Urinary bladder (tissue), 4 donors: ENCODE measurements around the gene RHOH. TPM values are rescaled to one million over a fixed set of nuclear protein-coding genes. Genes with fewer than 3 reads are reported as not detected.

Experiments used
- DNase-seq: peaks from one replicate; pipeline ENCODE4 v3.0.0-alpha.2; 2015; ENCODE audit errors: extremely low spot score
- H3K27ac ChIP-seq: one replicate; pipeline ENCODE4 v1.5.1; 2013; ENCODE audit warnings: low read depth, mild to moderate bottlenecking, moderate library complexity
- H3K36me3 ChIP-seq: one replicate; pipeline ENCODE4 v1.6.1; 2013; ENCODE audit warnings: mild to moderate bottlenecking, moderate library complexity; ENCODE audit not compliant: insufficient read depth
- H3K4me1 ChIP-seq: one replicate; pipeline ENCODE4 v1.6.1; 2013; ENCODE audit warnings: mild to moderate bottlenecking, moderate library complexity; ENCODE audit not compliant: insufficient read depth
- H3K4me3 ChIP-seq: one replicate; pipeline ENCODE4 v1.5.1; 2013; ENCODE audit warnings: low read depth, low read length
- WGBS: extraction: QIAGEN DNeasy Blood & Tissue Kit; methylation state at CpG from one replicate; pipeline ENCODE4 v1.1.7; 2013; 5-methylcytosine and 5-hydroxymethylcytosine counted together
- polyA plus RNA-seq: library from polyadenylated mRNA; stranded (reverse); fragments of 200-250 nt; gene quantifications from one replicate; pipeline ENCODE4 v1.2.3, GENCODE V29; 2013
- total RNA-seq: library from RNA; depleted of rRNA; stranded (reverse); fragments of >200 nt; gene quantifications from one replicate; pipeline ENCODE4 v1.2.3, GENCODE V29; 2014
- donor health status: healthy with polysubstance abuse.
- donor health status: healthy.

Gene RHOH
- total and polyA plus RNA-seq, 2 donors: 1.6 to 3.2 TPM

DNA sequence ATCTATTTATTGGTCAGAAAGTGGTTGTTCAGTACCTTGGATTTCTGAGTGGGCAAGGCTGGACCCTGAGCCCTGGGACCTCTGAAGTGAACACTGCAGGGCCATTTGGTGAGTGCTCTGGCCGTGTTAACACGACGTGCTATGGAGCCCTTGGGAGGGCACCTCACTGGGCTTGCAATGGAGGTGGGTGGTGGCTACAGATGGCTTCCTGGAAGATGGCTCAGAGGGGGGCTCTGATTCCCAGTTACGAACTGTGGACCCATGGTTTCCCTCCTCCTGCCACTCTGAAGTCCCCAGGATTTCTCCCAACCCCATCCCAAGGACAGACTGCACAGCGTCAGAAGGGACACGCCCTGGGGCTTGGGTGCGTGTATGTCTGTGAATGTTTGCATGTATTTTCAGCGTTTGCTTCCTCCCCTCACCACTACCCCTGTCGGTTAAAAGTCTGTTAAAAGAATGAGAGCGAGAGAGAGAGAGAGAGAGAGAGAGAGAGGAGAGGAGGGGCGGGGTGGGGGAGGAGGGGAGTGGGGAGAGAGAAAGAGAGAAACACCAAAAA is 3.7 kb upstream of the RHOH start:
- Histone ChIP-seq H3K4me3 (no peak overlapping the region), H3K4me1 (no peaks in the 10 kb centered on the region), H3K27ac (no peak overlapping the region), H3K36me3 (no peaks in the 10 kb centered on the region)
- DNase-seq: no peak
- WGBS: 72% methylated on average over 11 of the region's 11 CpGs

- Histone ChIP-seq H3K36me3 (no peaks in the 10 kb centered on the region), H3K27ac (no peak overlapping the region), H3K4me1 (no peaks in the 10 kb centered on the region), H3K4me3 (no peak overlapping the region)
- no peak for DNase-seq
- WGBS: 90% methylated on average over 7 of the region's 7 CpGs
These were observed 3.3 kb upstream of the RHOH start for GRCh38 chr4:40193578-40193977.

DNA sequence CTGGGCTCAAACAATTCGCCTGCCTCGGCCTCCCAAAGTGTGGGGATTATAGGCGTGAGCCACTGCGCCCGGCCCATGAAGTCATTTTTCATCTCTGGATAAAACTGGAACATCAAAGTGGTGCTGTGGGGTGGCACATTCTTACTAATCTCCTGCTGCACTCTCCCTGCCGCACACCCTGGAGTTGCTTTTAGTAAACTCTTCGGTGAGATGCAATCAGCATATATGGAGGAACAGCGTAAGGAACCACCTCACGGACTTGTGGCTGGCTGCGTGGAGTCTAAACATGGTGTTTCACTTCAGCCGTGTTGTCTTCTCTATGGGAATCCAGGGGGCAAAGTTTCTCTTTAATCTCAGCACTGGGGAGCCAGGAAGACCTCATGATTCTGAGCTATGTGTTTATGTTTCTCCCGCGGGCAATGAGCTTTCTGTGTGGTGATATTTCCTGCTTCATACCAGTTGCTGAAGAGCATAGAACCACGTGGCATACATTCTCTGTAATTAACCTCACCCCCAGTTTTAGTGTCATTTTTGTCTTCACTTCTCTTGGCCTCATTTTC is 2.1 kb upstream of the RHOH start:
- Histone ChIP-seq H3K27ac (peak overlapping the region; percentile 56), H3K4me3 (no peak overlapping the region), H3K36me3 (no peaks in the 10 kb centered on the region), H3K4me1 (no peaks in the 10 kb centered on the region)
- WGBS: 40% methylated on average over 14 of the region's 14 CpGs
- no peak for DNase-seq

- DNase-seq: no peak
- Histone ChIP-seq H3K27ac (no peak overlapping the region), H3K36me3 (no peaks in the 10 kb centered on the region), H3K4me1 (no peaks in the 10 kb centered on the region), H3K4me3 (no peak overlapping the region)
- WGBS: 96% methylated on average over 10 of the region's 10 CpGs
These were observed 1.4 kb upstream of the RHOH start for GRCh38 chr4:40195182-40196177.

GRCh38 chr4:40196272-40196671 is 559 bp upstream of the RHOH start:
- 92% methylated on average over 8 of the region's 8 CpGs for WGBS
- Histone ChIP-seq H3K4me3 (no peak overlapping the region), H3K4me1 (no peaks in the 10 kb centered on the region), H3K27ac (no peak overlapping the region), H3K36me3 (no peaks in the 10 kb centered on the region)
- no peak for DNase-seq

DNA sequence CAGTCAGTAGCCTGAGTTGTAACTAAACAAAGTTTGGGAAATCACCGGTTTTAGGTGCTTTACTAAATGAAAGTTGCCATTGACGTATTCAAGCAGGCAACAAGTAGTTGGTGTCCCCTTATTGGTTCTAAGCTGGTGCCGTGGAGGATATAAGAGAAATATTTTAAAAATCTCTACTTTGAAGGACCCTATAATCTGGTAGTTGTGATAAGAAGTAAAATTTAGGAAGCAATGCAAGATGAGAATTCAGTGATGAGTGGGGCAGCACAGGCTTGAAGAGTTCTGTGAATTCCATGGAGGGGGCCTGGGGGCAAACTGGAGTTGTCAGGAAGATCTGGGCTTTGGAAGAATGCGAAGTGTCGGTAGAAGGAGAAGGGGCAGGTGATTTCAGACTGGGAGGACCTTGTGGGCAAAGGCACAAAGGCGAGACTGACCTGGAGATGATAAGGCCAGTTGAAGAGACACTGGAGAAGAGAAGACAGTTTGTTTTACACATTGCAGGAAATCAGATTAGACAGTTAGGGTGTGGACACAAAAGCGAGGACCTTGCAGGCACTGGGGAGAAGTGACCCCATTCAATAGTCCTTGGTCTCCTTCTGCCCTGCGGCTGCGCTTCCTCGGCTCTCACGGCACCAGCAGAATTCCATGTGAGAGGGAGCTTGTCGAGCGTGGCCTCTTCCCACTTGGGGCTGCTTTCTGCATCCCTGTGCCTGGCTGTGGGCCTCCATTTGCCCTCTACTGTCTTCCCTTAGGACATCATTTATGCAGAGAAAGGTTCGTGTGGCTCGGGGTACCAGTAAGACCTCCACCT is 1.3 kb downstream of the RHOH start:
- Histone ChIP-seq H3K4me3 (peak overlapping the region; percentile 11), H3K4me1 (no peaks in the 10 kb centered on the region), H3K36me3 (no peaks in the 10 kb centered on the region), H3K27ac (peak overlapping the region; percentile 14)
- DNase-seq: no peak
- WGBS: 80% methylated on average over 15 of the region's 15 CpGs

- Histone ChIP-seq H3K27ac (no peak overlapping the region), H3K4me3 (peak overlapping the region; percentile 8), H3K36me3 (no peaks in the 10 kb centered on the region), H3K4me1 (no peaks in the 10 kb centered on the region)
- DNase-seq: no peak
- 73% methylated on average over 6 of the region's 6 CpGs for WGBS
These were observed 2.4 kb downstream of the RHOH start for GRCh38 chr4:40199179-40199670.

- Histone ChIP-seq H3K27ac (no peak overlapping the region), H3K36me3 (no peaks in the 10 kb centered on the region), H3K4me1 (no peaks in the 10 kb centered on the region), H3K4me3 (peak overlapping the region; percentile 10)
- no peak for DNase-seq
- whole genome bisulfite sequencing: 74% methylated on average over 15 of the region's 15 CpGs
These were observed 3.4 kb downstream of the RHOH start for GRCh38 chr4:40199999-40200874.

DNA sequence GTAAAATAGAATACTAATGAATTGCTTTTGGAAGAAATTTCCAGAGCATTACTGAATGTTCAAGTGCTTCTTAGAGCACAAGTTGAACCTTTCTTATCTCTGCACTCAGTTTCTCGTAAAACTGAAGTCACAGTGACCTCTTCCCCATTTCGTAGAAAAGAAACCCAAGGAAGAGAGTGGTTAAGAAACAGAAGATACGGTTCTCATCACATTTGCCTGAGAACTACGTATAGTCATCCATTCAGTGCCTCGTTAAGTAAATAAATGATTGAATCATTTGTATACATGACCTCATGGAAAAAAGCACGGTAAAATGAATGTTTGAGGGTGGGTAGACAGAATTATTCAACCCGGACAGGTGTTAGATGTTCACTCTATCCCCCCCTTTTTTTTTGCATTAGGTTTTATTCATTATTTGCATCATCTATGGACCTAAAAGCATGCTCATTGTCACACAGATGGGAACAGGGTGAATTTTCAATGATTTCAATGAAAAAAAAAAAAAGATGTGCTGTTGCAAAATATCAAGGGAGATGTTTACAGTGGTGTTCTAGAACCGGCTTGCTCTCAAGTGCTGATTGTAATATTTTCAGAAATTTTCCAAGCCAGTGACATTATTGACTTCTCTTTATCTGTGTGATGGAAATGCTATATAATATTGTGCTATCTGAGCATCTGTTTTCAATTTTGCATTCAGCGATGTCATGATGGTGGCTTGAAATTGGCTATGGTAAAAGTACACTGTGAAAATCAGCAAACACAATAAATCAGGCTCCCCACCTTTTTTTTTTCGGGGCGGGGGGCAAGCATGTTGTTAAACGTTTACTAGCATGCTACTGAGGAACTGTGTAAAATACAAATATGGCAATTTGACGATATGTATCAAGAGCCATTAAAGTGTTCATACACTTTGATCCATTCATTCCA is 4.3 kb downstream of the RHOH start:
- Histone ChIP-seq H3K27ac (no peak overlapping the region), H3K36me3 (no peaks in the 10 kb centered on the region), H3K4me1 (no peaks in the 10 kb centered on the region), H3K4me3 (peak overlapping the region; percentile 10)
- no peak for DNase-seq
- WGBS: 35% methylated on average over 13 of the region's 13 CpGs

DNA sequence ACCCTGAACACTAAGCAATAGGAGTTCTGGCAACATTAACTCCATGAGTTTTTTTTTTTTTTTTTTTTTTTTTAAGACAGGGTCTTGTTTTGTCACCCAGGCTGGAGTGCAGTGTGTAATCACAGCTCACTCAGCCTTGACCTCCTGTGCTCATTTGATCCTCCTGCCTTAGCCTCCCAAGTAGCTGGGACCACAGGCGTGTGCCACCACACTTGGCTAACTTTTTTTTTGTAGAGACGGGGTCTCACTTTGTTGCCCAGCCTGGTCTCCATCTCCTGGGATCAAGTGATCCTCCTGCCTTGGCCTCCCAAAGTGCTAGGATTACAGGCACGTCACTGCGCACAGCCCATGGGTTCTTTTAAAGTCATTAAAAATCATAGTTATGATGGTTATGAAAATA is 5.1 kb downstream of the RHOH start:
- WGBS: 93% methylated on average over 4 of the region's 4 CpGs
- Histone ChIP-seq H3K36me3 (no peaks in the 10 kb centered on the region), H3K27ac (no peak overlapping the region), H3K4me3 (no peak overlapping the region), H3K4me1 (no peaks in the 10 kb centered on the region)
- DNase-seq: no peak

DNA sequence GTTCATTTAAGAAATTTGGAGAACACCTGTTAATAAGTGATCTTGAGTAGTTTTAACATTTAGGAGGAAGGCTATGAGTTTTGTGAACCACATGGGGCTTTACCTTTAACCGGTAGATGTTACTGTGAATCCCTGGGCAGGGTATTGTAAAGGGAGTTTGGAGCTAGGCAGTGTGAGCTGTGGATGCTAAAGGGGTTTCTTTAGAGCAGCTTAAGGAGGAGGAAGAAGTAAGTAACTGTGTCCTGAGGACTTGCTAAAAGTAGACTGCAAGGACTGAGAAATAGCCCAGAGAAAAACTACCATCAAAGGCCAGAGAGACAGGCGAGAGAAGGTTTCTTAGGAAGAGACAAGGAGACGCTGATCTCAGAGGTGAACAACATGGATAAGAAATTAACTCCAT is 5.6 kb downstream of the RHOH start:
- Histone ChIP-seq H3K4me3 (no peak overlapping the region), H3K27ac (no peak overlapping the region), H3K4me1 (no peaks in the 10 kb centered on the region), H3K36me3 (no peaks in the 10 kb centered on the region)
- DNase-seq: no peak
- 86% methylated on average over 3 of the region's 3 CpGs for WGBS
